Endothelial cell of umbilical vein (primary cell): ENCODE measurements around the gene MGAT4A. TPM values are rescaled to one million over a fixed set of nuclear protein-coding genes. Genes with fewer than 3 reads are reported as not detected.

Source experiments
- BruUV-seq: library from RNA; stranded (reverse); fragments of 400-500 nt; replicated peaks from 2 replicates; lab custom pipeline; 2021; lab: Mats Ljungman, UMichigan
- CTCF ChIA-PET: fragments of 300-600, 350-600 bp; sonication (Branson Sonifier 250); formaldehyde crosslinking; loops from one replicate; lab custom pipeline; 2021; ENCODE audit warnings: antibody characterized with exemption, inconsistent platforms; lab: Charles Lee
- POLR2A ChIA-PET: fragments of 300-600, 350-600 bp; sonication (Branson Sonifier 250); formaldehyde crosslinking; loops from one replicate; lab custom pipeline; 2021; ENCODE audit warnings: antibody characterized with exemption, inconsistent platforms; lab: Charles Lee
- DNase-seq: peaks from one replicate; pipeline ENCODE4 v3.0.0-alpha.2; 2011; ENCODE audit warnings: low read depth, low spot score
- FAIRE-seq: peaks from 2 replicates; lab custom pipeline; 2011; peaks lifted over from hg19 to GRCh38; lab: Jason Lieb, UNC
- H2AFZ ChIP-seq: 2 replicates; pipeline ENCODE4 v1.6.0; 2012; ENCODE audit warnings: low read depth, low read length, control low read depth, inconsistent platforms
- H3K27ac ChIP-seq: 2 replicates; pipeline ENCODE4 v1.5.1; 2011; ENCODE audit warnings: low read depth, mild to moderate bottlenecking, control low read depth, low read length, moderate library complexity; ENCODE audit not compliant: insufficient read depth
- H3K27me3 ChIP-seq, 2 experiments: 2 replicates each; pipeline versions ENCODE4 v1.6.0 to v1.6.1; 2011; ENCODE audit warnings: low read length in 2 of 2, mixed read lengths in 1 of 2; ENCODE audit not compliant: control insufficient read depth in 2 of 2, insufficient read depth in 2 of 2
- H3K36me3 ChIP-seq, 2 experiments: 2 replicates in 1 of 2; 3 replicates in 1 of 2; pipeline ENCODE4 v1.5.1; 2011; ENCODE audit warnings: low read length in 2 of 2, mild to moderate bottlenecking in 1 of 2, moderate library complexity in 1 of 2; ENCODE audit not compliant: control insufficient read depth in 2 of 2, insufficient read depth in 2 of 2; ENCODE audit errors: extremely low read depth in 1 of 2
- H3K4me1 ChIP-seq: 3 replicates; pipeline ENCODE4 v1.5.1; 2011; ENCODE audit warnings: mild to moderate bottlenecking, low read length; ENCODE audit not compliant: control insufficient read depth, insufficient read depth; ENCODE audit errors: extremely low read depth
- H3K4me2 ChIP-seq: 2 replicates; pipeline ENCODE4 v1.6.1; 2011; ENCODE audit warnings: low read length, control low read depth, mixed read lengths; ENCODE audit not compliant: insufficient read depth
- H3K4me3 ChIP-seq, 3 experiments: fragments of 200-600 bp in 1 of 3; sonication (generic), shearing (Covaris generic) in 1 of 3; replicated peaks in 1 of 3; 2 replicates each; pipeline ENCODE4 v1.5.1; 2011 to 2016; ENCODE audit warnings: control low read depth in 3 of 3, low read length in 3 of 3, mild to moderate bottlenecking in 2 of 3, inconsistent platforms in 1 of 3, low read depth in 1 of 3, moderate library complexity in 1 of 3; ENCODE audit not compliant: insufficient read depth in 1 of 3
- H3K79me2 ChIP-seq: 2 replicates; pipeline ENCODE4 v1.6.0; 2012; ENCODE audit warnings: low read length, inconsistent platforms; ENCODE audit not compliant: control insufficient read depth, insufficient read depth
- H3K9ac ChIP-seq: replicated peaks from 2 replicates; pipeline ENCODE3; 2011; ENCODE audit warnings: low read length, control low read depth; ENCODE audit not compliant: insufficient read depth; ENCODE audit errors: extremely low read depth
- H3K9me1 ChIP-seq: replicated peaks from 3 replicates; pipeline ENCODE4 v1.6.0; 2011; ENCODE audit warnings: mild to moderate bottlenecking, low read length; ENCODE audit not compliant: control insufficient read depth, insufficient read depth; ENCODE audit errors: extremely low read depth
- H3K9me3 ChIP-seq: replicated peaks from 2 replicates; pipeline ENCODE4 v1.5.1; 2012; ENCODE audit warnings: low read length, inconsistent platforms; ENCODE audit not compliant: control insufficient read depth, insufficient read depth
- H4K20me1 ChIP-seq: replicated peaks from 2 replicates; pipeline ENCODE3; 2011; ENCODE audit warnings: mild to moderate bottlenecking, low read length; ENCODE audit not compliant: control insufficient read depth, insufficient read depth; ENCODE audit errors: extremely low read depth
- POLR2AphosphoS5 ChIP-seq: IDR thresholded peaks from 2 replicates; pipeline ENCODE4 v1.6.1; 2012; ENCODE audit warnings: low read depth, mild to moderate bottlenecking, control low read depth, low read length, moderate library complexity; ENCODE audit not compliant: insufficient read depth
- dilution Hi-C: fragments of 300-500 bp; cut with MboI; formaldehyde crosslinking; loops from one replicate; pipeline ENCODE4 v1.15.0; 2019; ENCODE audit warnings: low sequenced_read_pairs; ENCODE audit not compliant: extremely low pct_ligation_motif_present
- intact Hi-C: fragments of 100-400 bp; cut with micrococcal nuclease; formaldehyde crosslinking; loops from one replicate; pipeline ENCODE4 v1.10.0; 2022
- polyA plus RNA-seq, 4 experiments: library from polyadenylated mRNA; depleted of rRNA in 3 of 4; stranded (reverse) in 3 of 4; unstranded in 1 of 4; fragments of >200 nt; gene quantifications; 2 replicates each; pipeline versions ENCODE4 v1.2.1 to v1.2.3, GENCODE V29; 2011 to 2012; ENCODE audit warnings: missing spikeins in 1 of 4
- total RNA-seq: library from RNA; stranded (reverse); gene quantifications from 2 replicates; pipeline ENCODE4 v1.2.3, GENCODE V29; 2021
- TF ChIP-seq, protein P1 (sequence below), 2 donors: IDR thresholded peaks; 1 replicate in 1 of 2; 2 replicates in 1 of 2; pipeline ENCODE4 v1.5.1; 2011; ENCODE audit warnings: low read length in 2 of 2, mild to moderate bottlenecking in 2 of 2, moderate library complexity in 2 of 2, control low read depth in 1 of 2, inconsistent platforms in 1 of 2, low read depth in 1 of 2; ENCODE audit not compliant: insufficient read depth in 1 of 2; ENCODE audit errors: extremely low read depth in 1 of 2

Gene MGAT4A
- total and polyA plus RNA-seq, 2 donors (not counting 3 experiments of a cell fraction or from before 2014, with no cell fraction given) = 9.2 to 42.2 TPM

- peak; percentile 30 for DNase-seq
- no peaks in the 10 kb centered on the region for H3K79me2 ChIP-seq
- H3K36me3 ChIP-seq = peaks cover 4 to 35% of the 10 kb centered on the region in 2 experiments
- no peak overlapping the region for H2AFZ ChIP-seq
- ChIA-PET POLR2A (no interaction called here), CTCF (interaction anchor here (0.6 to 3.3 kb wide), 41 partner anchors 8 to 648 kb away, joined by 3 to 24 read pairs (median 4); partner anchors contain the start of genes COA5 and UNC50)
- H3K27me3 ChIP-seq = no peaks in the 10 kb centered on the region
- dilution Hi-C loops (no loop called here), intact Hi-C loops (loop anchor here (1.0 to 2.0 kb wide), 5 partner anchors 32 to 497 kb away; no protein-coding TSS in a partner anchor)
- H3K27ac ChIP-seq = no peak overlapping the region
- no peak for TF ChIP-seq POLR2AphosphoS5
- TF ChIP-seq, protein P1, sequence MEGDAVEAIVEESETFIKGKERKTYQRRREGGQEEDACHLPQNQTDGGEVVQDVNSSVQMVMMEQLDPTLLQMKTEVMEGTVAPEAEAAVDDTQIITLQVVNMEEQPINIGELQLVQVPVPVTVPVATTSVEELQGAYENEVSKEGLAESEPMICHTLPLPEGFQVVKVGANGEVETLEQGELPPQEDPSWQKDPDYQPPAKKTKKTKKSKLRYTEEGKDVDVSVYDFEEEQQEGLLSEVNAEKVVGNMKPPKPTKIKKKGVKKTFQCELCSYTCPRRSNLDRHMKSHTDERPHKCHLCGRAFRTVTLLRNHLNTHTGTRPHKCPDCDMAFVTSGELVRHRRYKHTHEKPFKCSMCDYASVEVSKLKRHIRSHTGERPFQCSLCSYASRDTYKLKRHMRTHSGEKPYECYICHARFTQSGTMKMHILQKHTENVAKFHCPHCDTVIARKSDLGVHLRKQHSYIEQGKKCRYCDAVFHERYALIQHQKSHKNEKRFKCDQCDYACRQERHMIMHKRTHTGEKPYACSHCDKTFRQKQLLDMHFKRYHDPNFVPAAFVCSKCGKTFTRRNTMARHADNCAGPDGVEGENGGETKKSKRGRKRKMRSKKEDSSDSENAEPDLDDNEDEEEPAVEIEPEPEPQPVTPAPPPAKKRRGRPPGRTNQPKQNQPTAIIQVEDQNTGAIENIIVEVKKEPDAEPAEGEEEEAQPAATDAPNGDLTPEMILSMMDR (IDR thresholded peaks at IDR 0.05; ENCODE audit: extremely low read depth in 1 of 2, insufficient read depth in 1 of 2, low read depth in 1 of 2, low read length in 2 of 2) = peak; percentile 95
- H4K20me1 ChIP-seq = no peaks in the 10 kb centered on the region
- H3K4me2 ChIP-seq = no peak overlapping the region
- no peaks in the 10 kb centered on the region for H3K4me1 ChIP-seq
- no peak overlapping the region for H3K4me3 ChIP-seq
- H3K9me1 ChIP-seq = no peaks in the 10 kb centered on the region
- no peaks in the 10 kb centered on the region for H3K9me3 ChIP-seq
- peak; percentile 72 for FAIRE-seq
- no TSS peak for BruUV-seq
- no peak overlapping the region for H3K9ac ChIP-seq
Observed at GRCh38 chr2:98569197-98569793, 161.6 kb downstream of the MGAT4A start.

Other genes starting within 250 kb of the MGAT4A start
- 17.7 and 18.2 TPM in 2 replicates for gene COA5, start 122.6 kb downstream of the MGAT4A start, total RNA-seq
- 10.3 and 16.5 TPM in 2 replicates for gene COA5, start 122.6 kb downstream of the MGAT4A start, polyA plus RNA-seq
- 33.5 and 35.3 TPM in 2 replicates for gene UNC50, start 122.5 kb downstream of the MGAT4A start, total RNA-seq
- 42.9 and 56.6 TPM in 2 replicates for gene UNC50, start 122.5 kb downstream of the MGAT4A start, polyA plus RNA-seq
- gene CRACDL, start 205.1 kb upstream of the MGAT4A start, total RNA-seq = 3.8 and 6.3 TPM in 2 replicates
- 0.92 and 1.6 TPM in 2 replicates for gene CRACDL, start 205.1 kb upstream of the MGAT4A start, polyA plus RNA-seq